NCI-H187 treated with DMSO at 0.1 percent for 48 hours (cell line): ENCODE measurements around the gene CTSA.
"Not testable (repeated sequence)": the region's sequence is repeated elsewhere in the genome, so short reads cannot be mapped to it uniquely, and the experiment has no call there.

Experiments
- DNase-seq: peaks from one replicate; lab custom pipeline; 2025; lab: John Stamatoyannopoulos, UW

Gene CTSA

GRCh38 chr20:45867136-45867818 lies 23.9 kb upstream of the CTSA start:
- DNase-seq, result no peak

- DNase-seq, result no peak
Observed at GRCh38 chr20:45867819-45868176, 23.3 kb upstream of the CTSA start.

- DNase-seq, result no peak
Observed at GRCh38 chr20:45872626-45873025, 18.5 kb upstream of the CTSA start.

GRCh38 chr20:45873409-45874103 lies 17.6 kb upstream of the CTSA start:
- no peak for DNase-seq

GRCh38 chr20:45874104-45874481 lies 17.0 kb upstream of the CTSA start:
- DNase-seq, result not testable (repeated sequence)

- DNase-seq, result no peak
Observed at GRCh38 chr20:45874576-45874975, 16.6 kb upstream of the CTSA start.

- DNase-seq, result no peak
Observed at GRCh38 chr20:45878076-45878761, 12.9 kb upstream of the CTSA start.

GRCh38 chr20:45880988-45881788 lies 9.9 kb upstream of the CTSA start, which contains the start of gene ZSWIM1:
Gene ZSWIM1, plus strand, starts transcription at chr20:45881227. Its CDS starts 1,366 bp downstream, at chr20:45882593.
- peak; percentile 92 for DNase-seq

GRCh38 chr20:45882469-45883099 lies 8.6 kb upstream of the CTSA start:
- DNase-seq, result no peak

- DNase-seq, result no peak
Observed at GRCh38 chr20:45883100-45883469, 8.1 kb upstream of the CTSA start.

- no peak for DNase-seq
Observed at GRCh38 chr20:45886590-45887345, 4.4 kb upstream of the CTSA start.

- DNase-seq, result no peak
Observed at GRCh38 chr20:45887346-45887715, 3.8 kb upstream of the CTSA start, which contains the start of gene SPATA25. Gene SPATA25, minus strand, starts transcription at chr20:45887622. Its CDS starts 32 bp downstream, at chr20:45887590.

GRCh38 chr20:45888681-45889080 lies 2.5 kb upstream of the CTSA start:
- DNase-seq, result no peak

GRCh38 chr20:45890077-45890984 lies 804 bp upstream of the CTSA start:
- DNase-seq, result no peak

- no peak for DNase-seq
Observed at GRCh38 chr20:45892049-45892825, 1.1 kb downstream of the CTSA start.

GRCh38 chr20:45892828-45893500 lies 1.8 kb downstream of the CTSA start:
- DNase-seq, result no peak

GRCh38 chr20:45893831-45894230 lies 2.7 kb downstream of the CTSA start:
- DNase-seq, result no peak

GRCh38 chr20:45894797-45895196 lies 3.7 kb downstream of the CTSA start:
- DNase-seq, result no peak
